ENCODE data around the gene RAB25. TPM values are rescaled to one million over a fixed set of nuclear protein-coding genes. Genes with fewer than 3 reads are reported as not detected.
A peak's percentile ranks its signal among the peaks of the same experiment; 100 is the strongest.

Gene RAB25
- total RNA-seq (100 to 1,000 TPM in 1 of 2 donors, 10 to 100 TPM in 1; 59.4 to 148 TPM), polyA plus RNA-seq (ENCODE audit: insufficient read length in 6 of 6) (10 to 100 TPM; 57.6 to 69.8 (median 66.4) TPM)
- long read RNA-seq, donor 1, transcript RAB25-205 (3 exons, 539 nt): minor isoform, 7 of 64 reads
- long read RNA-seq, donor 1, transcript RAB25-201 (5 exons, 1,110 nt): major isoform, 47 of 64 reads
- long read RNA-seq, donor 1, partial matches to known transcripts: 5 of 64 reads
- long read RNA-seq, donor 1, other reads (novel, unspliced or antisense): 0 of 64 reads
- long read RNA-seq, donor 2, transcript RAB25-205 (3 exons, 539 nt): minor isoform, 5 of 32 reads
- long read RNA-seq, donor 2, transcript RAB25-201 (5 exons, 1,110 nt): major isoform, 18 of 32 reads
- long read RNA-seq, donor 2, partial matches to known transcripts: 5 of 32 reads
- long read RNA-seq, donor 2, other reads (novel, unspliced or antisense): 0 of 32 reads
- long read RNA-seq, donor 3, transcript RAB25-201 (5 exons, 1,110 nt): major isoform, 25 of 29 reads
- long read RNA-seq, donor 3, partial matches to known transcripts: 0 of 29 reads
- long read RNA-seq, donor 3, other reads (novel, unspliced or antisense): 0 of 29 reads
- long read RNA-seq, donor 4, transcript RAB25-203 (4 exons, 681 nt): minor isoform, 12 of 211 reads
- long read RNA-seq, donor 4, transcript RAB25-201 (5 exons, 1,110 nt): major isoform, 189 of 211 reads
- long read RNA-seq, donor 4, partial matches to known transcripts: 1 of 211 reads
- long read RNA-seq, donor 4, other reads (novel, unspliced or antisense): 6 of 211 reads
- long read RNA-seq, donor 5, transcript RAB25-201 (5 exons, 1,110 nt): major isoform, 20 of 31 reads
- long read RNA-seq, donor 5, partial matches to known transcripts: 7 of 31 reads
- long read RNA-seq, donor 5, other reads (novel, unspliced or antisense): 0 of 31 reads
- long read RNA-seq, donor 6, transcript RAB25-201 (5 exons, 1,110 nt): major isoform, 33 of 45 reads
- long read RNA-seq, donor 6, partial matches to known transcripts: 5 of 45 reads
- long read RNA-seq, donor 6, other reads (novel, unspliced or antisense): 0 of 45 reads
- long read RNA-seq, donor 7, transcript RAB25-201 (5 exons, 1,110 nt): major isoform, 11 of 13 reads
- long read RNA-seq, donor 7, partial matches to known transcripts: 0 of 13 reads
- long read RNA-seq, donor 7, other reads (novel, unspliced or antisense): 0 of 13 reads
- long read RNA-seq, donor 8, transcript RAB25-201 (5 exons, 1,110 nt): major isoform, 17 of 25 reads
- long read RNA-seq, donor 8, transcript RAB25-205 (3 exons, 539 nt): minor isoform, 6 of 25 reads
- long read RNA-seq, donor 8, partial matches to known transcripts: 0 of 25 reads
- long read RNA-seq, donor 8, other reads (novel, unspliced or antisense): 0 of 25 reads
- long read RNA-seq, donor 9: 0 reads
- long read RNA-seq, donor 10, transcript RAB25-203 (4 exons, 681 nt): minor isoform, 15 of 84 reads
- long read RNA-seq, donor 10, transcript RAB25-201 (5 exons, 1,110 nt): major isoform, 67 of 84 reads
- long read RNA-seq, donor 10, partial matches to known transcripts: 0 of 84 reads
- long read RNA-seq, donor 10, other reads (novel, unspliced or antisense): 2 of 84 reads
- long read RNA-seq, donor 11, partial matches to known transcripts: 0 of 1 reads
- long read RNA-seq, donor 11, other reads (novel, unspliced or antisense): 0 of 1 reads
- long read RNA-seq, donor 12, transcript RAB25-205 (3 exons, 539 nt): minor isoform, 5 of 31 reads
- long read RNA-seq, donor 12, transcript RAB25-201 (5 exons, 1,110 nt): major isoform, 17 of 31 reads
- long read RNA-seq, donor 12, partial matches to known transcripts: 5 of 31 reads
- long read RNA-seq, donor 12, other reads (novel, unspliced or antisense): 0 of 31 reads

- peak within 1 kb of the TSS; percentile 13 to 28 for H3K27ac ChIP-seq
- peaks cover 0 to 11% of the 10 kb centered on the region in 2 donors for H3K36me3 ChIP-seq
- H3K9me3 ChIP-seq: no peaks in the 10 kb centered on the region
- no peaks in the 10 kb centered on the region for H3K27me3 ChIP-seq
- intact Hi-C loops (cut with DNase I): no loop called here
- peak within 1 kb of the TSS; percentile 22 to 47 for H3K4me3 ChIP-seq
- DNase-seq: peak in 2 of 4 donors; percentile 79 to 88
- peak; percentile 90 for ATAC-seq
- H3K4me1 ChIP-seq: peaks cover 0 to 5% of the 10 kb centered on the region in 2 donors
- no peak for TF ChIP-seq CTCF (IDR thresholded peaks at IDR 0.05)
These were observed at the start of gene RAB25 for GRCh38 chr1:156060937-156061636. Gene RAB25, plus strand, starts transcription at chr1:156061160. Its CDS starts 241 bp downstream, at chr1:156061401.

DNA sequence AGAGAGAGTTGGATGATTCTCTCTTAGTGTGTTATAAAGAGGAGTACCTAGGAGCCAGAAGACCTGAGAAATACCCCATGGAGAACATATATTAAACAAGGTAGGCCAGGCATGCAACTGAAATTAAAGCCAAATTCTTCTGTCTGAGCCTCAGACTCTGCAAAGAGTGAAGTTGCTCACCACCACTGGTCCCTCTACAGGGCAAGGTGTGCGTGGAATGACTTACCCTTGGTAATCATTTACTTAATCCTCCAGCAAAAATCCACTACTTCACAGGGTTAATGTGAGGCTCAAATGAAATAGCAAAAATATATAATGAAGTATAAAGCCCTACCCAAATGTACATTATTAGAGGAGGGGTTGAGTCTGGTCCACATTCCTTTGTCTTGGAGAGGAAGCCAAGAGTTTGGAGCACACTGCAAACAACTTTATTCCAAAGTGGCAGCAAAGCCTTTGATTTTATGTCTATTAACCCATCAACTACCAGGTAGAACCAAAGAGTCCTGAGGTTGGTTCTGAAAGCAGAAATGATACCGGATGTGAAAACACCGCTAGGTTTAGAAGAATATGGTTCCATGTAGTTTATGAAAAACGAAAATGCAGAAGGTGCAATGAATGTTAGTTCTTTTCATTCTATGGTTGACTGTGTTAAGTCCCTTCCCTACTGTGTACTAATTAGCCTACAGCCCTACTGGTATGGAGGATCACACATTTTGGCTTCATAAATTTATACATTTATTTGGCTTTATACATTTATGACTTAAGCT is 48.7 kb upstream of the RAB25 start:
- H3K27ac ChIP-seq: peak overlapping the region in 1 of 2 donors; percentile 17
- no peaks in the 10 kb centered on the region for H3K27me3 ChIP-seq
- no peak overlapping the region for H3K4me3 ChIP-seq
- ATAC-seq (peak; percentile 74), DNase-seq (no peak)
- TF ChIP-seq CTCF (IDR thresholded peaks at IDR 0.05): no peak
- no peaks in the 10 kb centered on the region for H3K9me3 ChIP-seq
- H3K36me3 ChIP-seq: peaks cover 5 to 100% of the 10 kb centered on the region in 2 donors
- intact Hi-C loops (cut with DNase I): no loop called here
- H3K4me1 ChIP-seq: peaks cover 0 to 24% of the 10 kb centered on the region in 2 donors

DNA sequence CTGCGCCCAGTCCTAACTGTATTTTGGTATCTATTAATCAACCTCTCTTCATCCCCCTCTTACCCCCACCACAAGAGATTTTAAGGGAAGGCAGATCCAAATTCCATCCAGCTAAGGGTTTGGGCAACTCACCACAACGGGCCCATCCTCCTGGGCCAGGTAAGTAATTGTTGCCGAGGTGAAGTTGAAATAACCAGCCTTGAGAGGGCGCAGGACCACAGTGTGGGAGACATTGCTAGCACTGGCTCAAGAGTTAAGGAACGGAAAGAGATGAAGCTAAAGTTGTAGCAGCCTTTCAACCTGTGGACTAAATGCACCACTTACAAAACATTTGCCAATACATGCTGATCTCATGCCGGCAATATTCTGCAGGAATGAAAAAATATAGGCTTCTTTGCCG is 46.1 kb upstream of the RAB25 start:
- Histone ChIP-seq H3K4me1 (peaks cover 7 to 42% of the 10 kb centered on the region in 2 donors), H3K4me3 (no peak overlapping the region), H3K36me3 (peaks cover 0 to 100% of the 10 kb centered on the region in 2 donors), H3K9me3 (no peaks in the 10 kb centered on the region), H3K27ac (no peak overlapping the region), H3K27me3 (no peaks in the 10 kb centered on the region)
- intact Hi-C loops (cut with DNase I): no loop called here
- ATAC-seq (no peak), DNase-seq (no peak)
- no peak for TF ChIP-seq CTCF (IDR thresholded peaks at IDR 0.05)
